HEK293T (cell line): Measurements from ENCODE around the gene TFEC.
"Not testable (repeated sequence)": the region's sequence is repeated elsewhere in the genome, so short reads cannot be mapped to it uniquely, and the experiment has no call there.

Experiments used
- CTCF ChIA-PET: fragments of 350-600 bp; formaldehyde crosslinking; extraction: SDS; loops from one replicate; lab custom pipeline; 2021; ENCODE audit warnings: antibody characterized with exemption, inconsistent platforms; lab: Yijun Ruan, JAX
- POLR2A ChIA-PET: fragments of 350-600 bp; formaldehyde crosslinking; extraction: SDS; loops from one replicate; lab custom pipeline; 2020; ENCODE audit warnings: antibody characterized with exemption, inconsistent platforms; lab: Yijun Ruan, JAX
- DNase-seq: peaks from one replicate; pipeline ENCODE4 v3.0.0; 2012; ENCODE audit warnings: mixed read lengths; ENCODE audit errors: extremely low spot score
- ARNT ChIP-seq: fragments of 450-650 bp; IDR thresholded peaks from 2 replicates; pipeline ENCODE4 v1.6.1; 2017; ENCODE audit warnings: mild to moderate bottlenecking
- BHLHE40 ChIP-seq: fragments of 450-650 bp; IDR thresholded peaks from 2 replicates; pipeline ENCODE4 v1.6.1; 2016; ENCODE audit warnings: mild to moderate bottlenecking, moderate library complexity, borderline replicate concordance
- CTBP1 ChIP-seq: fragments of 450-650 bp; IDR thresholded peaks from 2 replicates; pipeline ENCODE4 v1.6.1; 2016; ENCODE audit warnings: borderline replicate concordance
- ELF4 ChIP-seq: fragments of 450-650 bp; IDR thresholded peaks from 2 replicates; pipeline ENCODE4 v1.6.1; 2017; ENCODE audit warnings: antibody characterized with exemption
- FOXA1 ChIP-seq: fragments of 450-650 bp; IDR thresholded peaks from 2 replicates; pipeline ENCODE4 v1.6.1; 2016; ENCODE audit warnings: mild to moderate bottlenecking
- FOXK2 ChIP-seq: fragments of 450-650 bp; IDR thresholded peaks from 2 replicates; pipeline ENCODE4 v1.6.1; 2016; ENCODE audit warnings: mild to moderate bottlenecking
- FOXM1 ChIP-seq: fragments of 450-650 bp; IDR thresholded peaks from 2 replicates; pipeline ENCODE4 v1.6.1; 2017; ENCODE audit warnings: mild to moderate bottlenecking, borderline replicate concordance
- HDGF ChIP-seq: fragments of 450-650 bp; IDR thresholded peaks from 2 replicates; pipeline ENCODE4 v1.6.1; 2017; ENCODE audit warnings: antibody characterized with exemption, borderline replicate concordance
- L3MBTL2 ChIP-seq: fragments of 450-650 bp; conservative IDR thresholded peaks from 2 replicates; pipeline ENCODE4 v1.6.1; 2016; ENCODE audit warnings: mild to moderate bottlenecking
- LEF1 ChIP-seq: fragments of 450-650 bp; IDR thresholded peaks from 2 replicates; pipeline ENCODE4 v1.6.1; 2017; ENCODE audit warnings: mild to moderate bottlenecking, borderline replicate concordance
- NFRKB ChIP-seq: fragments of 450-650 bp; IDR thresholded peaks from 2 replicates; pipeline ENCODE4 v1.6.1; 2016; ENCODE audit warnings: mild to moderate bottlenecking, moderate library complexity
- SP1 ChIP-seq: fragments of 450-650 bp; IDR thresholded peaks from 2 replicates; pipeline ENCODE4 v1.6.1; 2017
- SUZ12 ChIP-seq: fragments of 450-650 bp; IDR thresholded peaks from 2 replicates; pipeline ENCODE4 v1.6.1; 2016; ENCODE audit warnings: mild to moderate bottlenecking
- TARDBP ChIP-seq: fragments of 450-650 bp; IDR thresholded peaks from 2 replicates; pipeline ENCODE4 v1.6.1; 2016
- ZNF384 ChIP-seq: fragments of 450-650 bp; IDR thresholded peaks from 2 replicates; pipeline ENCODE4 v1.6.1; 2016
- TF ChIP-seq, protein P1 (sequence below): fragments of 450-650 bp; IDR thresholded peaks from 2 replicates; pipeline ENCODE4 v1.6.1; 2016

Gene TFEC

DNA sequence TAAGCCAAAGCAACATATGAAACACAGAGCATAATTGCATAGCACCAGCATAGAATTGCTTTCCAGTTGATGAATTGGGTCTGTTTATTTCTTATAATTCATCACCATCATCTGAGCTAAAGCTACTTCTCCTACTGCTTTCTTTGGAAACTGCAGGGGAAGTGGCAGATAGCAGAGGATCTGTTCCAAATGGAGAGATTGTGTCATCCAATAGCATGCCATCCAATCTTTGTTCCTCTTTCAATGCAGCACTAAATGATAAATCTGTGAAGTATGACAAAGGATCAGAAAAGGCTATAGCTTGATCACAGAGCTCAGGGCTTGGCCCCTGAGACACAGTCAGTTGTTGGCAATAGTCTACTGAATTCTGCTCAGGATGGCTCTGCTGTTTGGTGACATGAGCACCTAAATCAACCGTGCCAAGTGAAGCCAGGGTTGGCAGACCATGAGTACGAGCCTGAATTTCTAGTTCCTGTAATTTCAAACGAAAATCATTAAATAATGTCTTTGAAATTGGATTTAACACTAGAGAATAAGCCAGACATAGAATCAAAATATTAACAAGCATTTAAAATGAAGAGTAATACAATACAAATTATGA is 90.0 kb downstream of the TFEC start:
- ChIA-PET CTCF (interaction anchor here (0.6 to 0.7 kb wide), 2 partner anchors 45 to 89 kb away, joined by 4 read pairs; no protein-coding TSS in a partner anchor), POLR2A (no interaction called here)
- TF ChIP-seq L3MBTL2 (no peak), SP1 (no peak), ARNT (no peak), SUZ12 (no peak), LEF1 (no peak)
- TF ChIP-seq, protein P1, sequence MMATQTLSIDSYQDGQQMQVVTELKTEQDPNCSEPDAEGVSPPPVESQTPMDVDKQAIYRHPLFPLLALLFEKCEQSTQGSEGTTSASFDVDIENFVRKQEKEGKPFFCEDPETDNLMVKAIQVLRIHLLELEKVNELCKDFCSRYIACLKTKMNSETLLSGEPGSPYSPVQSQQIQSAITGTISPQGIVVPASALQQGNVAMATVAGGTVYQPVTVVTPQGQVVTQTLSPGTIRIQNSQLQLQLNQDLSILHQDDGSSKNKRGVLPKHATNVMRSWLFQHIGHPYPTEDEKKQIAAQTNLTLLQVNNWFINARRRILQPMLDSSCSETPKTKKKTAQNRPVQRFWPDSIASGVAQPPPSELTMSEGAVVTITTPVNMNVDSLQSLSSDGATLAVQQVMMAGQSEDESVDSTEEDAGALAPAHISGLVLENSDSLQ: no peak
- DNase-seq: no peak

DNA sequence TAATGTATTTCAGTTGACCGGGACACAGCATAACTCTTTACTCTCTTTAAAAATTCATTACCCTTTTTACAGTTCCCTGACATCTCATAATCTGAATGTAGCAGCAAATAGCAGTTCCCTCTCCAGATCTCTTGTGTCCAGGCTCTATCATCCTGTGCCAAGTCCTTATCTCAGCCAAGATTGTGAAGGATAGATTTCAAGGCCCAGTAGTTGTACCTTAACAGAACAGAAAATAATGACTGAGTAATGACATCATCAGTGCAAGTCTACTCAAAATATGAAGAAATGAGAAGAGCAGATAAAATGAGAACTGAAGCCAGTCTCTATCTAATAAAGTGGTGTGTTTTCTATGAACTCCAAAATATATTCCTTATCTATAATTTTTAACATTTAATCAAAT is 92.6 kb downstream of the TFEC start:
- ChIA-PET CTCF (no interaction called here), POLR2A (no interaction called here)
- no peak for TF ChIP-seq SP1
- TF ChIP-seq, protein P1: no peak
- no peak for TF ChIP-seq TARDBP
- no peak for TF ChIP-seq L3MBTL2
- no peak for TF ChIP-seq ARNT
- no peak for TF ChIP-seq ZNF384
- TF ChIP-seq ELF4: no peak
- no peak for TF ChIP-seq CTBP1
- no peak for TF ChIP-seq NFRKB
- no peak for TF ChIP-seq HDGF
- no peak for TF ChIP-seq LEF1
- TF ChIP-seq FOXA1: no peak
- TF ChIP-seq SUZ12: no peak
- no peak for TF ChIP-seq BHLHE40
- no peak for TF ChIP-seq FOXM1
- no peak for TF ChIP-seq FOXK2
- DNase-seq: no peak

DNA sequence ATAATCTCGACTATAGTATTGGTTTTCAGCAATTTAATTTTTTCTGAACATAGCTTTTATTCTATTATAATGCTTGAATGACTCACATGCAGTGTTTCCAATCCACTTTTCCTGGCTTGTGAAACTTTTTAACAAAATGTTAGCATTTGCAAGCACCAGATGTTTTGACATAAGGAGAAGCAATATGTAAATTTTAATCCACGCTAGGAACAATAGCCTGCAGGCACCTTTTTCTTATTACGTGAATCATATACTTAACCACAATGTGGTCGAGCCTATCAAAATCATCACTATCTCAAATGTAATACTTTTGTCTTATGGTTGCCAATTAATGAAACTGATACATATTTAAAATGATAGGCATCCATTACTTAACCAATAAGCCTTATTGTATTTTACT is 97.1 kb downstream of the TFEC start:
- no peak for DNase-seq
- CTCF ChIA-PET: no interaction called here
- POLR2A ChIA-PET: no interaction called here
- no peak for TF ChIP-seq FOXM1
- TF ChIP-seq TARDBP: no peak
- TF ChIP-seq SUZ12: no peak
- no peak for TF ChIP-seq FOXK2
- no peak for TF ChIP-seq BHLHE40
- no peak for TF ChIP-seq ZNF384
- no peak for TF ChIP-seq HDGF
- TF ChIP-seq ARNT: no peak
- no peak for TF ChIP-seq NFRKB
- no peak for TF ChIP-seq SP1
- no peak for TF ChIP-seq FOXA1

DNA sequence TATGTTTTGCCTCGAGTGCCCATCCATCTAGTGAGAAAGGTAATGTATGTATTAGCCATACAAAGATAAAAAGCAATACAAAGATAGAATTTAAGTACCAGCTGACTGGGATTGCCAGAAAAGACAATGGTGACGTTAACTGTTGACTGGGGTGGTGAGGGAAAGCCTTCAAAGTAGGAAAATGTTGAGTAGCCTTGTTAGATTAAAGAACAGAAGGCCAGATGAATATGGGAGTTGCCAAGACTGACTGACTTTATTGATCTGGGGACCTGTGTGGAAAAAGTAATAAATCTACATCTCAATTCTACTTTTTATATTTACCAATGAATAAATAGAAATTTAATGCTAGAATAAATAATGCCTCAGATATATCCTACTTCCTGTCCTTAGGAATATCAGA is 97.7 kb downstream of the TFEC start:
- POLR2A ChIA-PET: no interaction called here
- DNase-seq: no peak
- CTCF ChIA-PET: no interaction called here
- TF ChIP-seq ZNF384 (no peak), FOXK2 (no peak), CTBP1 (no peak), SP1 (no peak), BHLHE40 (no peak), TARDBP (no peak), LEF1 (no peak), ARNT (no peak), ELF4 (no peak), FOXM1 (no peak), FOXA1 (no peak), NFRKB (no peak), SUZ12 (no peak), HDGF (no peak), L3MBTL2 (no peak)
- TF ChIP-seq, protein P1: no peak

DNA sequence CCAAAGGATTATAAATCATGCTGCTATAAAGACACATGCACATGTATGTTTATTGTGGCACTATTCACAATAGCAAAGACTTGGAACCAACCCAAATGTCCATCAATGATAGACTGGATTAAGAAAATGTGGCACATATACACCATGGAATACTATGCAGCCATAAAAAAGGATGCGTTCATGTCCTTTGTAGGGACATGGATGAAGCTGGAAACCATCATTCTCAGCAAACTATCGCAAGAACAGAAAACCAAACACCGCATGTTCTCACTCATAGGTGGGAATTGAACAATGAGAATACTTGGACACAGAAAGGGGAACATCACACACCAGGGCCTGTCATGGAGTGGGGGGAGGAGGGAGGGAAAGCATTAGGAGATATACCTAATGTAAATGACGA is 100.4 kb downstream of the TFEC start:
- POLR2A ChIA-PET, CTCF ChIA-PET, DNase-seq: not testable (repeated sequence)

DNA sequence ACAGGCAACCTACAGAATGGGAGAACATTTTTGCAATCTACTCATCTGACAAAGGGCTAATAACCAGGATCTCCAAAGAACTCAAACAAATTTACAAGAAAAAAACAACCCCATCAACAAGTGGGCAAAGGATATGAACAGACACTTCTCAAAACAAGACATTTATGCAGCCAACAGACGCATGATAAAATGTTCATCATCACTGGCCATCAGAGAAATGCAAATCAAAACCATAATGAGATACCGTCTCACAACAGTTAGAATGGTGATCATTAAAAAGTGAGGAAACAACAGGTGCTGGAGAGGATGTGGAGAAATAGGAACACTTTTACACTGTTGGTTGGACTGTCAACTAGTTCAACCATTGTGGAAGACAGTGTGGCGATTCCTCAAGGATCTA is 100.8 kb downstream of the TFEC start:
- DNase-seq, CTCF ChIA-PET, POLR2A ChIA-PET: not testable (repeated sequence)

DNA sequence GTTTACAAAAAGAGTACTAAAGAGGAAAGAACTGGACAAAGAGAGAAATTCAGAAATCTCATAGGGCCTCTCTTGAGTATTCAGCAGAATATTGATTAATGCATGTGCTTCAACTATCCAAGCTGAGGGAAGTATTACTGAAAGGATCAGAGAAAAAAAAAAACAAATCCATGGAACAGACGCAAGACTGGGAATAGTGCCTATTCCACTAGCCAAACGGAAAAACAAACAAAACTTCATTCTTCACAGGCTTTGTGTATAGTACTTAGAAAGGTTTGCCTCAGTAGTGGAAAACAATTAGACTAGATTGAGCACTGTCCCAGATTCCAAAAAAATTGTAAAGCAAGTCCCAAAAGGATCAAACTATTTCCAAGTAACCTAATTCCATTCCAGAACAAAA is 106.2 kb downstream of the TFEC start:
- TF ChIP-seq BHLHE40 (no peak), ZNF384 (no peak), ARNT (no peak), ELF4 (no peak), SP1 (no peak), FOXK2 (no peak), TARDBP (no peak), NFRKB (no peak), SUZ12 (no peak), L3MBTL2 (no peak), CTBP1 (no peak), HDGF (no peak), FOXM1 (no peak), LEF1 (no peak), FOXA1 (no peak)
- TF ChIP-seq, protein P1: no peak
- ChIA-PET CTCF (no interaction called here), POLR2A (no interaction called here)
- no peak for DNase-seq
